CD8-positive, alpha-beta memory T cell (primary cell): ENCODE measurements around the gene PTPRE. TPM values are rescaled to one million over a fixed set of nuclear protein-coding genes. Genes with fewer than 3 reads are reported as not detected.

Experiments
- CTCF ChIA-PET: fragments of 350-600 bp; sonication (Branson Sonifier 250); formaldehyde crosslinking; loops from one replicate; lab custom pipeline; 2021; ENCODE audit warnings: antibody characterized with exemption; lab: Charles Lee
- POLR2A ChIA-PET: fragments of 350-600 bp; sonication (Branson Sonifier 250); formaldehyde crosslinking; loops from one replicate; lab custom pipeline; 2021; ENCODE audit warnings: antibody characterized with exemption; lab: Charles Lee
- DNase-seq, 5 donors: peaks; one replicate each; pipeline versions ENCODE4 v3.0.0 to v3.0.0-alpha.2; 2020 to 2022; ENCODE audit warnings: mixed read lengths in 1 of 5
- H3K27ac ChIP-seq: one replicate; pipeline ENCODE4 v1.7.0; 2013; ENCODE audit warnings: low read depth, mild to moderate bottlenecking, low read length, moderate library complexity
- H3K27me3 ChIP-seq: 2 replicates; pipeline ENCODE4 v1.7.0; 2013; ENCODE audit warnings: low read length, mild to moderate bottlenecking; ENCODE audit not compliant: insufficient read depth, poor library complexity, severe bottlenecking
- H3K36me3 ChIP-seq: 2 replicates; pipeline ENCODE4 v1.7.0; 2013; ENCODE audit warnings: mild to moderate bottlenecking, low read length, moderate library complexity; ENCODE audit not compliant: insufficient read depth
- H3K4me1 ChIP-seq: 2 replicates; pipeline ENCODE4 v1.7.0; 2013; ENCODE audit warnings: mild to moderate bottlenecking, low read length, moderate library complexity; ENCODE audit not compliant: insufficient read depth
- H3K4me3 ChIP-seq: 2 replicates; pipeline ENCODE4 v1.7.0; 2013; ENCODE audit warnings: mild to moderate bottlenecking, low read length
- H3K9me3 ChIP-seq: 2 replicates; pipeline ENCODE4 v1.7.0; 2013; ENCODE audit warnings: mild to moderate bottlenecking, low read length
- H3K27ac Mint-ChIP-seq, 8 donors: one replicate each; pipeline ENCODE4 v1.8.0; 2020 to 2021; ENCODE audit warnings: mixed read lengths in 8 of 8, mild to moderate bottlenecking in 6 of 8, inconsistent platforms in 3 of 8, moderate library complexity in 3 of 8
- H3K27me3 Mint-ChIP-seq, 2 donors: one replicate each; pipeline ENCODE4 v1.8.0; 2020 to 2021; ENCODE audit warnings: mixed read lengths in 2 of 2, mild to moderate bottlenecking in 1 of 2, moderate library complexity in 1 of 2
- H3K36me3 Mint-ChIP-seq, 3 donors: one replicate each; pipeline ENCODE4 v1.8.0; 2020 to 2021; ENCODE audit warnings: mixed read lengths in 3 of 3, inconsistent platforms in 1 of 3, mild to moderate bottlenecking in 1 of 3
- H3K4me1 Mint-ChIP-seq, 3 donors: one replicate each; pipeline ENCODE4 v1.8.0; 2020 to 2021; ENCODE audit warnings: mixed read lengths in 3 of 3, inconsistent platforms in 1 of 3, mild to moderate bottlenecking in 1 of 3
- H3K4me3 Mint-ChIP-seq, 7 donors: one replicate each; pipeline ENCODE4 v1.8.0; 2020 to 2021; ENCODE audit warnings: mixed read lengths in 7 of 7, mild to moderate bottlenecking in 6 of 7, moderate library complexity in 4 of 7, inconsistent platforms in 2 of 7
- H3K9me3 Mint-ChIP-seq, 5 donors: one replicate each; pipeline ENCODE4 v1.8.0; 2020 to 2022; ENCODE audit warnings: mixed read lengths in 5 of 5, mild to moderate bottlenecking in 3 of 5, moderate library complexity in 2 of 5, inconsistent platforms in 1 of 5
- polyA plus RNA-seq: library from polyadenylated mRNA; unstranded; fragments of 300-500 nt; fragmentation: Illumina TruSeq; gene quantifications from one replicate; pipeline ENCODE4 v1.2.3, GENCODE V29; 2021
- total RNA-seq, 2 experiments: library from RNA; stranded (reverse); gene quantifications; one replicate each; pipeline ENCODE4 v1.2.3, GENCODE V29; 2021

PTPRE gene
- total and polyA plus RNA-seq, 3 experiments from 2014 or later, result 25.2 to 29.5 (median 26.0) TPM

DNA sequence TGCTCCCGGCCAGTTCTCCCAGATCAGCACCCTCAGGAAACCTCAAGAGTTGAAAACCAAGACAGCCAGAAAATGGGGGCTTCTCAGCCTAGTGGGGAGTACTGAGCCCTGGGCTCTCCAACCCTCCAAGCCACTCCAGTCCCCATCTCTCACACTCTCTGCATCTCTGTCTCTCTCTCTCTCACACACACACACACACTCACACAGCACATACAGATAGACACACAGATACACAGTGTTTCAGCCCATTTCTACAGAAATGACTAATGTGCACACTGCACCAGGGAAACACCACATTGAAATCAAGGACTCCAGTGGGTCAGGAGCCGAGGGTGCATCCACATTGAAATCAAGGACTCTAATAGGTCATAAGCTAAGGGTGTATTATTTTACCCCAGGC is 111.8 kb downstream of the PTPRE start:
- no peak for DNase-seq
- Histone ChIP-seq H3K27ac (no peak overlapping the region), H3K4me3 (no peak overlapping the region), H3K9me3 (no peaks in the 10 kb centered on the region), H3K27me3 (no peaks in the 10 kb centered on the region), H3K36me3 (no peaks in the 10 kb centered on the region), H3K4me1 (no peaks in the 10 kb centered on the region)
- H3K9me3 Mint-ChIP-seq, result no peaks in the 10 kb centered on the region
- ChIA-PET POLR2A (no interaction called here), CTCF (interaction anchor here (0.9 to 1.4 kb wide), 2 partner anchors 16 to 51 kb away, joined by 3 to 4 read pairs; no protein-coding TSS in a partner anchor)
- peaks cover 0 to 2% (median 0%) of the 10 kb centered on the region in 3 donors for H3K4me1 Mint-ChIP-seq
- H3K27me3 Mint-ChIP-seq, result peaks cover 9 to 25% of the 10 kb centered on the region in 2 donors
- H3K36me3 Mint-ChIP-seq, result no peaks in the 10 kb centered on the region
- H3K4me3 Mint-ChIP-seq, result no peak overlapping the region
- H3K27ac Mint-ChIP-seq, result peak overlapping the region in 1 of 8 donors; percentile 0

DNA sequence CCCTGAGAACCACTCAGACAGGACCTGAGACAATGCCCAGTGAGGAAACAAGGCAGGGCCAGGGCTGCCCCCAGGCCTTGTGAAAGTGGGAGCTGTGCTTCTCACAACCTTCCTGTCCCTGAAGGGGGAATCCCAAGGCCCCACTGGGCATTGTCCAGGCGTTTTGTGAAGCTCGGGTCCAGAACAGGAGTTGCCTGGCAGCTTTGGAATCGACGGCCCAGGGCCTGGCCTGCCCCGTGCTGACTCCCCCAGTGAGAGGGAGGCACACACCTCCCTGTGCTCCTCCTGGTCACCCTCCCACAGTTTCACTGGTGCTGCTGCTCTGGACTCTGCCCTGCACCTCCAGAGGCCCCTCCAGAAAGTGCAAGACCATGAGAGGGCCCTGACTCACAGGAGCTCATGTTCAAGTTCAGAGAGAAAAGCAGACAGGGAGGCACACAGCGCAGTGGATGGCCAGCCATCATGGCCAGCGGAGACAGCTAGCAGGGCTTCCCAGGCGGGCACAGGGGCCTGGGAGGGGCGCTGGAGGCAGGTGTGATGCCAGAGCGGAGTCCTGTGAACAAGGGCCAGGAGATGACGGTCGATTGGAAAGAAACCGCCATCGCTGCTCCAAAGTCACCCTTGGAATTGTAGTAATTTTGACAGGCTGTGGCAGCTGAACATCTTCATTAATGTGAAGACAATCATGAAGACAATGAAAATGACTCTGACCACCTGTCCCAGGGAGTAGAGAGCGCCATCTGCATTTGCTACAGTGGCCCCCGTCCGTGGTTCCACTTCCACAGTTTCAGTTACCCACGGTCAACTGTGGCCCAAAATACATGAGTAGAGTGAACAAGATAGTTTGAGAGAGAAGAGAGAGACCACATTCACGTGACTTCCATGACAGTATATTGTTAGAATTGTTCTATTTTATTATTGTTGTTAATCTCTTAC is 115.6 kb downstream of the PTPRE start:
- Mint-ChIP-seq H3K9me3 (no peaks in the 10 kb centered on the region), H3K4me3 (no peak overlapping the region), H3K27ac (no peak overlapping the region), H3K36me3 (no peaks in the 10 kb centered on the region), H3K4me1 (peaks cover 3 to 8% (median 5%) of the 10 kb centered on the region in 3 donors), H3K27me3 (peaks cover 5 to 9% of the 10 kb centered on the region in 2 donors)
- Histone ChIP-seq H3K9me3 (no peaks in the 10 kb centered on the region), H3K4me1 (no peaks in the 10 kb centered on the region), H3K4me3 (no peak overlapping the region), H3K36me3 (no peaks in the 10 kb centered on the region), H3K27me3 (no peaks in the 10 kb centered on the region), H3K27ac (no peak overlapping the region)
- DNase-seq, result no peak
- ChIA-PET POLR2A (no interaction called here), CTCF (interaction anchor here (1.0 kb wide), 1 partner anchor 11 kb away, joined by 4 read pairs; no protein-coding TSS in a partner anchor)

- Histone ChIP-seq H3K4me1 (no peaks in the 10 kb centered on the region), H3K4me3 (no peak overlapping the region), H3K27ac (no peak overlapping the region), H3K27me3 (no peaks in the 10 kb centered on the region), H3K36me3 (no peaks in the 10 kb centered on the region), H3K9me3 (no peaks in the 10 kb centered on the region)
- POLR2A ChIA-PET, result no interaction called here
- Mint-ChIP-seq H3K9me3 (no peaks in the 10 kb centered on the region), H3K27ac (no peak overlapping the region), H3K27me3 (peaks cover 0 to 2% of the 10 kb centered on the region in 2 donors), H3K4me3 (no peak overlapping the region), H3K4me1 (peaks cover 3 to 6% (median 5%) of the 10 kb centered on the region in 3 donors), H3K36me3 (no peaks in the 10 kb centered on the region)
- no peak for DNase-seq
- CTCF ChIA-PET, result interaction anchor here (0.7 kb wide), 1 partner anchor 11 kb away, joined by 3 read pairs; no protein-coding TSS in a partner anchor
Observed at GRCh38 chr10:128024426-128024825, 117.5 kb downstream of the PTPRE start.

- Histone ChIP-seq H3K4me3 (no peak overlapping the region), H3K36me3 (no peaks in the 10 kb centered on the region), H3K4me1 (no peaks in the 10 kb centered on the region), H3K9me3 (no peaks in the 10 kb centered on the region), H3K27ac (no peak overlapping the region), H3K27me3 (no peaks in the 10 kb centered on the region)
- peaks cover 3 to 6% (median 5%) of the 10 kb centered on the region in 3 donors for H3K4me1 Mint-ChIP-seq
- ChIA-PET CTCF (no interaction called here), POLR2A (no interaction called here)
- no peak overlapping the region for H3K4me3 Mint-ChIP-seq
- no peaks in the 10 kb centered on the region for H3K36me3 Mint-ChIP-seq
- DNase-seq, result no peak
- H3K27me3 Mint-ChIP-seq, result peaks cover 0 to 2% of the 10 kb centered on the region in 2 donors
- H3K9me3 Mint-ChIP-seq, result no peaks in the 10 kb centered on the region
- H3K27ac Mint-ChIP-seq, result no peak overlapping the region
Observed at GRCh38 chr10:128025437-128025836, 118.5 kb downstream of the PTPRE start.

DNA sequence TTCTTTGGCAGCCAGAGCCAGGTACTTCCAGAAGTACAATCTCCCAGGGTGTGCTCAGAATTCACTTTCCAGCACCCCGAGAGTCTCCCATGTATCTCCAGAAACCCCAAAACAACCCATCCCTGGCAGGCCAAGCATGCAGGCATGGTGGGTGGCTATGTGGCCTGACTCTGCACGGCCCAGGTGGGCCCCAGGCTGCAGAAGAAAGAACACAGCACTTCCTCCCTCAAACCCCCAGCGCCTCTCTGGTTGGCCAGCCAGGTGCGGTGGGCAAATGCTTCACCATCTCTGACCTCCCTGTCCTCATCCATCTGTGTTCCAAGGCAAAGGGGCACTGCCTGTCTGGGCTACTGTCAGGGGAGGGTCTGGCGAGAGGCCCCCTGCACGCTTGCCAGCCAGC is 119.0 kb downstream of the PTPRE start:
- Histone ChIP-seq H3K36me3 (no peaks in the 10 kb centered on the region), H3K9me3 (no peaks in the 10 kb centered on the region), H3K27me3 (no peaks in the 10 kb centered on the region), H3K27ac (no peak overlapping the region), H3K4me1 (no peaks in the 10 kb centered on the region), H3K4me3 (no peak overlapping the region)
- Mint-ChIP-seq H3K4me3 (no peak overlapping the region), H3K36me3 (no peaks in the 10 kb centered on the region), H3K27me3 (peaks cover 0 to 2% of the 10 kb centered on the region in 2 donors), H3K9me3 (no peaks in the 10 kb centered on the region), H3K27ac (no peak overlapping the region), H3K4me1 (peaks cover 3 to 6% (median 5%) of the 10 kb centered on the region in 3 donors)
- ChIA-PET CTCF (no interaction called here), POLR2A (no interaction called here)
- DNase-seq, result no peak

DNA sequence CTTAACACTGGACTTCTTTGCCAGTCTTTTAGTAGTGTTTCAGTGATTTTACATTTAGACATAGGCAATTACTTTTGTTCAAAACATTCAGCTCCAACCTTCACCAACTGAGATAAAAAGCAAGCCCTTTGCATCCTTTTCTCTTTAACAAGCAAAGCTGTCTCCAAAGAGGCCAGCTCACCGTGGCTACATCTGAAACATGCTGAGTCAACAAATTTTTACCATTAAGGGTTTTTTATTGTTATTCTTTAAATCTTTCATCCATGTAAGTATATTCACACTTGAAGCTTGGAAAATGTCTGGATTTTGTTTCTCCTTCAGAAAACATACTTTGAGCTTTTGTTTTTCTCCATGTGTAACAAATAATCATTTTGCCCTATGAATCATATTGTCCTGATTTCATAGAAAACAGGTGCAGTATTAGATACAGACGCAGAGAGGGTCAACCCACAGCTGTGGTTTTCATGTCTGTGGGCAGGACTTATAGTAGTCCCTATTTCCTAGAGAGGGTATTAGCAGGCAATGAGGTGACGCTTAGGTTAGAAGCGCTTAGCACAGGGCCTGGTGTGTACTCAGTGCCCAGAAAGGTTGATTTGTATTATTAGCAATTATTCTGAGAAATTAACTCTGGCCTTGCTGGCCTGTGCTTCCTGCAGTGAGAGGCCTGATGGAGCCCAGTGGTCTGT is 119.9 kb downstream of the PTPRE start:
- DNase-seq, result no peak
- no peaks in the 10 kb centered on the region for H3K36me3 ChIP-seq
- Mint-ChIP-seq H3K4me1 (peaks cover 3 to 6% (median 5%) of the 10 kb centered on the region in 3 donors), H3K36me3 (no peaks in the 10 kb centered on the region), H3K9me3 (no peaks in the 10 kb centered on the region), H3K27ac (peak overlapping the region in 1 of 8 donors; percentile 15), H3K4me3 (no peak overlapping the region), H3K27me3 (peaks cover 0 to 1% of the 10 kb centered on the region in 2 donors)
- H3K27ac ChIP-seq, result no peak overlapping the region
- H3K27me3 ChIP-seq, result no peaks in the 10 kb centered on the region
- no peak overlapping the region for H3K4me3 ChIP-seq
- H3K9me3 ChIP-seq, result no peaks in the 10 kb centered on the region
- POLR2A ChIA-PET, result no interaction called here
- no peaks in the 10 kb centered on the region for H3K4me1 ChIP-seq
- CTCF ChIA-PET, result interaction anchor here (1.0 kb wide), 1 partner anchor 9 kb away, joined by 5 read pairs; no protein-coding TSS in a partner anchor

GRCh38 chr10:128027306-128027705 is 120.4 kb downstream of the PTPRE start:
- Mint-ChIP-seq H3K4me1 (peaks cover 3 to 6% (median 5%) of the 10 kb centered on the region in 3 donors), H3K27ac (no peak overlapping the region), H3K36me3 (no peaks in the 10 kb centered on the region), H3K4me3 (no peak overlapping the region), H3K9me3 (no peaks in the 10 kb centered on the region), H3K27me3 (no peaks in the 10 kb centered on the region)
- H3K27ac ChIP-seq, result no peak overlapping the region
- H3K9me3 ChIP-seq, result no peaks in the 10 kb centered on the region
- ChIA-PET CTCF (interaction anchor here (1.0 kb wide), 1 partner anchor 8 kb away, joined by 5 read pairs; no protein-coding TSS in a partner anchor), POLR2A (no interaction called here)
- H3K4me1 ChIP-seq, result no peaks in the 10 kb centered on the region
- H3K36me3 ChIP-seq, result no peaks in the 10 kb centered on the region
- no peak overlapping the region for H3K4me3 ChIP-seq
- H3K27me3 ChIP-seq, result no peaks in the 10 kb centered on the region
- no peak for DNase-seq
